ENCODE results near the gene HPSE.

The HPSE gene

GRCh38 chr4:83334425-83335241, at the start of gene HPSE:
Gene HPSE (minus strand): TSS chr4:83334848. CDS start chr4:83334782, 66 bp downstream.
- DNase-seq (ENCODE audit: low read depth in 2 of 2) = peak; percentile 20 to 49

- DNase-seq (ENCODE audit: low read depth in 2 of 2) = no peak
Measured at GRCh38 chr4:83382850-83383249, 48.2 kb upstream of the HPSE start.

GRCh38 chr4:83381173-83381572, 46.5 kb upstream of the HPSE start:
- DNase-seq (ENCODE audit: low read depth in 2 of 2) = no peak

GRCh38 chr4:83378419-83378818, 43.8 kb upstream of the HPSE start:
- DNase-seq (ENCODE audit: low read depth in 2 of 2) = no peak

DNA sequence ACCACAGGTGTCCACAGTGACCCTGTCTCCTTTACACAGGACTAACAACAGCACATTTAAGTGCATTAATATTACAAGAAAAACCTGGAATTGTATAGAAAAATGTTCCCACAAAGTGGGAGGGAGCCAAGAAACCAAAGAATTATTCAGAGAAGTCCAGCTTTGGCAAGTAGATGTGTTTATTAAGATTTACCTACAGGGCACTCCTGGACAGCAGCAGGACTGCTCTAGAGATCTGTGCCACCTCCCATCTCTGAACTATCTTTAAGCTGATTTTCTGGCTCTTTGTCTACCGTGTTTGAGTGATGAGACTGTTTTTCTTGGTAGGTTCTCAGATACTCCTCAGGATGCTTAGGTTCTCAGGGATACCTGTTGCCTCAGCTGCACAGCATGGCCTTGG, 38.3 kb upstream of the HPSE start:
- no peak for DNase-seq (ENCODE audit: low read depth in 2 of 2)

- DNase-seq (ENCODE audit: low read depth in 2 of 2) = no peak
Measured at GRCh38 chr4:83371936-83372335, 37.3 kb upstream of the HPSE start.

DNA sequence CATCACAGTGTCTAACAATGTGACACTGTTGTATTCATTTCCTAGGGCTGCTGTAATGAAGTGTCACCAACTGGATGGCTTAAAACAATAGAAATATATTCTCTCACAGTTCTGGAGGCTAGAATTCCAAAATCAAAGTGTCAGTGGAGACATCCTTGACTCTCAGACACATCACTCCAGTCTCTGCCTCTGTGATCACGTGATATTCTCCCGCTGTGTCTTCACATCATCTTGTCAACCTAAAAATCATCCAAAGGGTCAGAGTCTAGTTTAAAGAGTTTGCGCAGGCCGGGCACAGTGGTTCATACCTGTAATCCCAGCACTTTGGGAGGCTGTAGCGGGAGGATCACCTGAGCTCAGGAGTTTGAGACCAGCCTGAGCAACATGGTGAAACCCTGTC, 36.6 kb upstream of the HPSE start:
- no peak for DNase-seq (ENCODE audit: low read depth in 2 of 2)

- no peak for DNase-seq (ENCODE audit: low read depth in 2 of 2)
Measured at GRCh38 chr4:83370640-83370906, 35.9 kb upstream of the HPSE start.

GRCh38 chr4:83369831-83370639, 35.4 kb upstream of the HPSE start:
- no peak for DNase-seq (ENCODE audit: low read depth in 2 of 2)

- DNase-seq (ENCODE audit: low read depth in 2 of 2) = no peak
Measured at GRCh38 chr4:83364312-83364711, 29.7 kb upstream of the HPSE start.

GRCh38 chr4:83362492-83363329, 28.1 kb upstream of the HPSE start:
- DNase-seq (ENCODE audit: low read depth in 2 of 2) = no peak

GRCh38 chr4:83361416-83362103, 26.9 kb upstream of the HPSE start:
- no peak for DNase-seq (ENCODE audit: low read depth in 2 of 2)

DNA sequence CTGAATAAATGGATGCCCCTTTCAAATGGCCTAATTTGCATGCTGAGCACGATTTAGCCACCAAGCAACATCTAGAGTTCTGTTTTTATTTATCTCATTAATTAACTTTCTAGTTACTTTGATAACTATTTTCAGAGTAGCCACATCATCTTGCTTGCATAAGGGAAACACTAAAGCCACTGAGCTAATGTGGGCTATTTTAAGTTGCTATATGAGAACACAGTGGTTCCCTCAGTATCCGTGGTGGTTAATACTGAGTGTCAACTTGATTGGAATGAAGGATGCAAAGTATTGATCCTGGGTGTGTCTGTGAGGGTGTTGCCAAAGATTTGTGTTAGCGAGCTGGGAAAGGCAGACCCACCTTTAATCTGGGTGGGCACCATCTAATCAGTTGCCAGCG, 25.4 kb upstream of the HPSE start:
- no peak for DNase-seq (ENCODE audit: low read depth in 2 of 2)

GRCh38 chr4:83358410-83358809, 23.8 kb upstream of the HPSE start:
- no peak for DNase-seq (ENCODE audit: low read depth in 2 of 2)

DNA sequence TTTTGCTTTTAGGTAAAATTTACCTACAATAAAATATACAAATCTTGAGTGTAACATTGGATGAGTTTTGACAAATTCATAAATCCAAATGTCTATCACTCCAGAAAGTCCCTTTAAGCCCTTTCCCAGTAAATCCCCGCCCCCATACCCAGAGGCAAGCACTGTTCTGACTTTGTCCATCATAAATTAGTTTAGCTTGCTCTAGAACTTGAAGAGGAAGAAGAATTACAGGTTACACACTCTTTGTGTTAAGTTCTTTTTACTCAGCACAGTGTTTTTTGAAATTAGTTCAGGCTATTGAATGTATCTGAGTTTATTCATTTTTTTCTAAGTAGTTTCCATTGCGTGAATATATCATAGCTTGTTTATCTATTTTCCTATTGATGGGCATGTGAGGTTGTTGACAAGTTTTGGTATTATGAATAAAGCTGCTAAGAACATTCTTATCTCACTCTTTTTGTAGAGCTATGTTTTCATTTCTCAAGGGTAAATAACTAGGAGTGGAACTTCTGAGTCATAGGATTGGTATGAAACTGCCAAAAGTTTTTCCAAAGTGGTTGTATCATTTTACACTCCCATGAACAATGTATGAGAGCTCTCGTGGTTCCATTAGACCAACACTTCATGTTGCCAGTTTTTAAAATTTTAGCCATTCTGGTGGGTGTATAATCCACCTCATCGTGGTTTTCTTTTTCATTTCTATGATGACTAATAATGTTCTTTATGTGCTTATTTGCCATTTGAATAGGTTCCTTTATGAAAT, 22.4 kb upstream of the HPSE start:
- DNase-seq (ENCODE audit: low read depth in 2 of 2) = no peak

DNA sequence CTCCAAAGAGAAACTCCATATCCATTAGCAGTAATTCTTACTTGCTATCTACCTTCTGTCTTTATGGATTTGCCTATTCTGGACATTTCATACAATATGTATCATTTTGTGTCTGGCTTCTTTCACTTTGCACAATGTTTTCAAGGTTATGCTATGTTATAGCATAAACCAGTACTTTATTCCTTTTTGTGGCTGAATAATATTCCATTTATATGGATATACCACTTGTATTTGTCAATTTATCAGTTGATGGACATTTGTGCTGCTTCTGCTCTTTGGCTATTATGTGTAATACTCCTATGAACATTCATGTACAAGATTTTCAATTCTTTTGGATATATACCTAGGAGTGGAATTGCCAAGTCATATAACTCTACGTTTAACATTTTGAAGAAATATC, 18.9 kb upstream of the HPSE start:
- no peak for DNase-seq (ENCODE audit: low read depth in 2 of 2)

DNA sequence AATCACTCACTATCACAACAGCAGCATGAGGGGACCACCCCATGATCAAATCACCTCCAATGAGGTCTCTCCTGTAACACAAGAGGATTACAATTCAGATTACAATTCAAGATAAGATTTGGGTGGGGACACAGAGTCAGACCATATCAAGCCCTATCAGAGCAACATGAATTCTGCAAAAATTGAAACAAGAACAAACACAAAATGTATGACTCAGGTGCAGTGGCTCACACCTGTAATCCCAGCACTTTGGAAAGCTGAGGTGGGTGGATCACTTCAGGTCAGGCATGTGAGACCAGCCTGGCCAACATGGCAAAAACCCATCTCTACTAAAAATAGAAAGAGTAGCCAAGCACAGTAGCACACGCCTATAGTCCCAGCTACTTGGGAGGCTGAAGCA, 13.4 kb upstream of the HPSE start:
- DNase-seq (ENCODE audit: low read depth in 2 of 2) = no peak

GRCh38 chr4:83342476-83342875, 7.8 kb upstream of the HPSE start:
- no peak for DNase-seq (ENCODE audit: low read depth in 2 of 2)

DNA sequence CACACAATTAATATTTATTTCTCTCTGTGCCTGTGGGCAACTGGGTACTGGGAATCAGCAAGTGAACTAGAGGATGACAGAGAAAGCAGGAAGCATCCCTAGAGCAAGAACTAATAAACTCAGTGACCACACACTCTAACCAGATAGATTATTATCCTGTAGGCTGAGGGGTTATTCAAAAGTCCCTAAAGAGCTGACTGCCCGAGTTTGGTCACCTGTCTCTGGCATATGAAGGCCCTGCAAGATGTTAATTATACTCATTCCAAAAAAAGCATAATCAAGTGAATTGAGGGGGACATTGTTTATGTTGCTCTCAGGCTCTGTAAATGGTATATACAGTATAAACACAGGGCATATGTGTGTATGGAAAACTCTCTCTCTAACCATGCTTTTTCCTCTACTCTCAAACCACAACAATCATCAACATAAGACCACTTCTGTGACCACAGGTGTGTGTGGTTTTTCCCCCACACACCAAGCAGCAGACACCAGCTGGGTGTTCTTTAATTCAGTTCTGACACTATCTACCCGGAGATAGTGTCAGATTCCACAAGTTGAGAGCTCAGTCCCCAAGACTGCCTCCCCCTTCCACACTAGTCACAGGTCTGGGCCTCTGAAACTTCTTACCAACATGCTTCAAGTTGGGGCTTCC, 6.2 kb upstream of the HPSE start:
- no peak for DNase-seq (ENCODE audit: low read depth in 2 of 2)

GRCh38 chr4:83339573-83339972, 4.9 kb upstream of the HPSE start:
- no peak for DNase-seq (ENCODE audit: low read depth in 2 of 2)

- no peak for DNase-seq (ENCODE audit: low read depth in 2 of 2)
Measured at GRCh38 chr4:83335701-83336100, 1.1 kb upstream of the HPSE start.
